ENCODE measurements around the gene AMPD3.

The AMPD3 gene

GRCh38 chr11:10478066-10478465, 23.0 kb downstream of the AMPD3 start:
- no peak overlapping the region for H3K4me3 ChIP-seq (ENCODE audit: low read depth, low read length)
- TF ChIP-seq, protein P1, sequence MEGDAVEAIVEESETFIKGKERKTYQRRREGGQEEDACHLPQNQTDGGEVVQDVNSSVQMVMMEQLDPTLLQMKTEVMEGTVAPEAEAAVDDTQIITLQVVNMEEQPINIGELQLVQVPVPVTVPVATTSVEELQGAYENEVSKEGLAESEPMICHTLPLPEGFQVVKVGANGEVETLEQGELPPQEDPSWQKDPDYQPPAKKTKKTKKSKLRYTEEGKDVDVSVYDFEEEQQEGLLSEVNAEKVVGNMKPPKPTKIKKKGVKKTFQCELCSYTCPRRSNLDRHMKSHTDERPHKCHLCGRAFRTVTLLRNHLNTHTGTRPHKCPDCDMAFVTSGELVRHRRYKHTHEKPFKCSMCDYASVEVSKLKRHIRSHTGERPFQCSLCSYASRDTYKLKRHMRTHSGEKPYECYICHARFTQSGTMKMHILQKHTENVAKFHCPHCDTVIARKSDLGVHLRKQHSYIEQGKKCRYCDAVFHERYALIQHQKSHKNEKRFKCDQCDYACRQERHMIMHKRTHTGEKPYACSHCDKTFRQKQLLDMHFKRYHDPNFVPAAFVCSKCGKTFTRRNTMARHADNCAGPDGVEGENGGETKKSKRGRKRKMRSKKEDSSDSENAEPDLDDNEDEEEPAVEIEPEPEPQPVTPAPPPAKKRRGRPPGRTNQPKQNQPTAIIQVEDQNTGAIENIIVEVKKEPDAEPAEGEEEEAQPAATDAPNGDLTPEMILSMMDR (IDR thresholded peaks at IDR 0.05; ENCODE audit: low read depth, low read length), result no peak

- H3K4me3 ChIP-seq (ENCODE audit: low read depth, low read length), result no peak overlapping the region
- TF ChIP-seq, protein P1 (IDR thresholded peaks at IDR 0.05; ENCODE audit: low read depth, low read length), result no peak
Measured at GRCh38 chr11:10478574-10479550, 23.8 kb downstream of the AMPD3 start.

DNA sequence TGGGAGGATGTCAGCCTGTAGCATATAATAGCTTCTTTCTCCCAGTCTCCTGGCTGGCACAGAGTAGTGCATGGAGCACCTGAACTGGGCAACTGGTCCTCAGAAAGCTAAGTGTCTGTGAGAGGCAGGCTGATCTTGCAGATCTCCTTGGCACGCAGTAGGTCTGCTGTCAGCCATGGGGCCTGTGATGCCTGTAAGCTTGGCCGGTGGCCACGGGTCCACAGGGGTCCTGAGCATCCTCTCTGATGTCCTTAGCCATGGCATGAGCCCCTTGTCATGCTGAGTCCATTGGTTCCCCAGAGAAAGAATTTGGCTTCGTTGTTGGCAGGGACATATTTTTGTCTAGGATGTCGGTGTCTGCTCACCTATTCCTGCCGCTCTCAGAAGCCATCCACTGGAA, 25.0 kb downstream of the AMPD3 start:
- TF ChIP-seq, protein P1 (IDR thresholded peaks at IDR 0.05; ENCODE audit: low read depth, low read length), result no peak
- no peak overlapping the region for H3K4me3 ChIP-seq (ENCODE audit: low read depth, low read length)

GRCh38 chr11:10480760-10481159, 25.7 kb downstream of the AMPD3 start:
- H3K4me3 ChIP-seq (ENCODE audit: low read depth, low read length), result no peak overlapping the region
- TF ChIP-seq, protein P1 (IDR thresholded peaks at IDR 0.05; ENCODE audit: low read depth, low read length), result no peak

DNA sequence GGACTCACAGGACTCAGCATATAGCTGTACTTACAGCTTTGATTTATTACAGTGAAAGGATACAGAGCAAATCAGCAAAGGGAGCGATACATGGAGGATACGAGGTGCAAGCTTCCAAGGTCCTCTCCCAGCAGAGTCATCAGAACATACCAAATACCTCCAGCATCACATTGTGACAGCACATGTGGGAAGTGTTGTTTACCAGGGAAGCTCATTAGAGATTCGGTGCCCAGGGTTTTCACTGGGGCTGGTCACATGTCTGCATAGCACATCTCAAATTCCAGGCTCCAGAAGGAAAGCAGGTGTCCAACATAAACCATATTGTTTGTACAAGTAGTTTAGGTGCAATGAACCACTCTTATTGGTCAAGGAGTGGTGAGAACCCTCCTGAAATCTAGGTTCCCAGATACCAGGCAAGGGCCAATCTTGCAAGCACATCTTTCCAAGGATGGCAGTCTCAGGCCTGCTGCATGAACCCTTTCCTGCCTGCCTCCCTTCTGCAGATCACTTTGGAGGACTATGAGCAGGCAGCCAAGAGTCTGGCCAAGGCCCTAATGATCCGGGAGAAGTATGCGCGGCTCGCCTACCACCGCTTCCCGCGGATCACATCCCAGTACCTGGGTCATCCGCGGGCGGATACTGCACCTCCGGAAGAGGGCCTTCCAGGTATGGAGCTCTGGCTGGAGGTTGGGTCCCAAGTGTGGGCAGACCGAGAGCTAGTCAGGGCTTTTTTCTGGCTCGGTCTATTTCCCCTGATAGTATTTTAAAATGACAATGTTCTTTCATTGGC, 26.7 kb downstream of the AMPD3 start:
- no peak overlapping the region for H3K4me3 ChIP-seq (ENCODE audit: low read depth, low read length)
- TF ChIP-seq, protein P1 (IDR thresholded peaks at IDR 0.05; ENCODE audit: low read depth, low read length), result no peak

GRCh38 chr11:10483174-10483573, 28.1 kb downstream of the AMPD3 start:
- TF ChIP-seq, protein P1 (IDR thresholded peaks at IDR 0.05; ENCODE audit: low read depth, low read length), result no peak
- no peak overlapping the region for H3K4me3 ChIP-seq (ENCODE audit: low read depth, low read length)

Data from WI38 (cell line).